ENCODE results near the gene NR5A1. TPM values are rescaled to one million over a fixed set of nuclear protein-coding genes. Genes with fewer than 3 reads are reported as not detected.

The NR5A1 gene
- total and polyA plus RNA-seq, 2 experiments from 2014 or later: 0.21 TPM; not detected in 1

DNA sequence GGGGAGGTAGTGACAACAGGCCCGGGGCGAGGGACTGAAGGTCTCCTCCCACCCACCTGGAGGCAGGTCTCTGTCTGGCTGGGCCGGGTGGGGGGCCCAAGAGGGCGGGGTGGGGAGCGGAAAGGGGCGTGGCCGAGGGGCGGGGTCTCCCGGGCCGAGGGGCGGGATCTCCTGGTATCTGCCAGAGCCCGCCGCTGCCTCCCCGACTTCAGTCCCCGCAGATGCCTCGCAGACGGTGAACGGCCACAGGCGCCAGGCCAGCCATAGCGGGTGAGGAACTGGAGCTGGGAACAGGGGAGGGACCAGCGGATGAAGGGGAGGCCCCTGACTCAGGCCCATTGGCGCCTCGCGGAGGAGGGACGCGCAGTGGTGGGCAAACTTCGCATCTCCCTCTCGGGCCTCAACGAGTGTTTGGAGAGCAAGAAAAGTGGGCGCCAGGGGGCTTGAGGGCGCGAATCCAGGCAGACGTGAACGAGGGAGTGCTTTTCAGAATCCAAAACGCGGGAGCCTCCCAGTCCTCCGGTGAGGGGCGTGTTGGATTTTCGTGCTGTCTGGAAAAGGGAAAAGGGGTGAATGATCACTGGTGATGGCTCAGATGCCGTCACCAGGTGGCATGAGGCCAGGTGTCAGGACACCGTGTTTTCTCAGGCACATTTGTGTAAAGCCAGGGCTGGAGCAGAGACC is 56.8 kb downstream of the NR5A1 start, which contains the start of gene ADGRD2:
TSS of gene ADGRD2 (plus strand) at position 211 of the 684 bp plus-strand sequence. CDS start 1,216 bp downstream, outside the sequence.
- DNase-seq (ENCODE audit: low spot score) (peak; percentile 94), ATAC-seq (peak; percentile 84)
- Histone ChIP-seq H3K4me2 (peak within 1 kb of the TSS; percentile 92), H3K9me2 (ENCODE audit: insufficient read depth) (no peaks in the 10 kb centered on the region), H3K4me1 (ENCODE audit: insufficient read depth) (0 out of 2 replicates have a peak, but pooled peaks cover 8% of the 10 kb centered on the region), H3K36me3 (ENCODE audit: insufficient read depth) (no peaks in the 10 kb centered on the region), H2AFZ (peak within 1 kb of the TSS; percentile 93), H3K27me3 (ENCODE audit: insufficient read depth) (peaks cover 27% of the 10 kb centered on the region), H3K4me3 (peak within 1 kb of the TSS; percentile 67), H4K20me1 (replicated peaks; ENCODE audit: insufficient read depth) (no peaks in the 10 kb centered on the region), H3F3A (replicated peaks; ENCODE audit: low read depth) (0 out of 2 replicates have a peak, but pooled peaks cover 9% of the 10 kb centered on the region), H3K79me2 (replicated peaks; ENCODE audit: insufficient read depth) (no peaks in the 10 kb centered on the region), H3K27ac (ENCODE audit: low read depth) (no peak within 1 kb of the TSS)
- peak within 1 kb of the TSS; percentile 74 for H3K4me3 Mint-ChIP-seq
- no peaks in the 10 kb centered on the region for H3K36me3 Mint-ChIP-seq (ENCODE audit: low read depth)
- peaks cover 16% of the 10 kb centered on the region for H3K4me1 Mint-ChIP-seq
- peaks cover 30% of the 10 kb centered on the region for H3K27me3 Mint-ChIP-seq (ENCODE audit: insufficient read depth, low read depth, poor library complexity)
- H3K27ac Mint-ChIP-seq: no peak within 1 kb of the TSS
- no peaks in the 10 kb centered on the region; the same call in 2 of the 3 replicates for H3K9me3 Mint-ChIP-seq
- TF ChIP-seq NANOG (IDR thresholded peaks at IDR 0.05; ENCODE audit: borderline replicate concordance) (no peak), CTCF (conservative IDR thresholded peaks at IDR 0.05; ENCODE audit: low read depth in 2 of 2) (peak in 1 of 2 experiments; percentile 12; a peak in 1 of 4 replicates), POLR2AphosphoS5 (IDR thresholded peaks at IDR 0.05; ENCODE audit: low read depth) (peak; percentile 89)

DNA sequence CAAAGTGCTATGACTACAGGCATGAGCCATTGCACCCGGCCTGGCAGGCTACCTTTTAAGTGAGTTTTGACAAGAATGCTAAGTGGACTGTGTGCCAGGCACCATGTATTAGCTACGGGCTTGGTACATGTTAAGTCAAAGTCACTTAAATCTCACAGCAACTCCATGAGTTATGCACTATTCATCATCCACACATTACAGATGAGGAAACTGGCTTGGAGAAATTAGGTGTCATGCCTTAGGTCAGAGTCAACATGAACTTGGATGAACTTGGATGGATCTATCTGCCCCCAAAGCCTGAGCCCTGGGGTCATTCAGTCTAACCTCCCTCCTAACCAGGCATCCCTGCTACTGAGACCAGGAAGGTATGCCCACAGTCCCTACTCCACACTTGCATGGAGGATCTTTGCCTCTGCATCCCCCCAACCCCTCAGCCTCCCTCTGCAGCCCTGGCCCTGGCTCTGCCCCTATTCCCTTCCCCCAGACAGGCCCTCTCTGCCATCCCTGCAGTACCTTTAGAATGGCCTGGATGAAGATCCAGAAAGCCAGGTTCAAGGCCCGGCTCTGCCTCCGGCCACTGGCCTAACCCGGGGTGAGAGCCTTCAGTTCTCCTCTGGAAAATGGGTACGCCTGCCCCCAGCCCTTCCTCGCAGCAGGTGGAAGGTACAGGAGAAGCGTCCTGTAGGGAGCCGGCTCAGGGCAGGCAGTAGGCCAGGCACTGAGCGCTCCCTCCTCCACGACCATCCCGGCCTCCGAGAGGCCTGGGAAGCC is 57.6 kb downstream of the NR5A1 start:
- Mint-ChIP-seq H3K27me3 (ENCODE audit: insufficient read depth, low read depth, poor library complexity) (peaks cover 32% of the 10 kb centered on the region), H3K36me3 (ENCODE audit: low read depth) (no peaks in the 10 kb centered on the region), H3K4me1 (peaks cover 16% of the 10 kb centered on the region; the same call in 2 of the 3 replicates), H3K4me3 (peak overlapping the region; percentile 40; the same call in 2 of the 3 replicates), H3K27ac (no peak overlapping the region), H3K9me3 (no peaks in the 10 kb centered on the region; the same call in 1 of the 3 replicates)
- no peak for DNase-seq (ENCODE audit: low spot score)
- no peaks in the 10 kb centered on the region for H3K36me3 ChIP-seq (ENCODE audit: insufficient read depth)
- H3K4me2 ChIP-seq: peak overlapping the region; percentile 57; the same call in 1 of the 2 replicates
- H3K27ac ChIP-seq (ENCODE audit: low read depth): no peak overlapping the region
- no peaks in the 10 kb centered on the region for H3K79me2 ChIP-seq (replicated peaks; ENCODE audit: insufficient read depth)
- H3K4me3 ChIP-seq: peak overlapping the region; percentile 67
- H3K4me1 ChIP-seq (ENCODE audit: insufficient read depth): 0 out of 2 replicates have a peak, but pooled peaks cover 8% of the 10 kb centered on the region
- 0 out of 2 replicates have a peak, but pooled peaks cover 9% of the 10 kb centered on the region for H3F3A ChIP-seq (replicated peaks; ENCODE audit: low read depth)
- H3K9me2 ChIP-seq (ENCODE audit: insufficient read depth): no peaks in the 10 kb centered on the region
- no peaks in the 10 kb centered on the region for H4K20me1 ChIP-seq (replicated peaks; ENCODE audit: insufficient read depth)
- no peak for TF ChIP-seq CREB1 (CRISPR knock-in tag; IDR thresholded peaks at IDR 0.05; ENCODE audit: low read depth)
- no peak for TF ChIP-seq ETS1 (IDR thresholded peaks at IDR 0.05)
- TF ChIP-seq EZH2phosphoT487 (IDR thresholded peaks at IDR 0.05; ENCODE audit: unreplicated experiment): no peak
- TF ChIP-seq NANOG (IDR thresholded peaks at IDR 0.05; ENCODE audit: borderline replicate concordance): no peak
- TF ChIP-seq POLR2AphosphoS5 (IDR thresholded peaks at IDR 0.05; ENCODE audit: low read depth): no peak
- ATAC-seq: peak; percentile 16
- H2AFZ ChIP-seq: peak overlapping the region; percentile 38; the same call in 1 of the 2 replicates
- peaks cover 27% of the 10 kb centered on the region for H3K27me3 ChIP-seq (ENCODE audit: insufficient read depth)

All from GM23338 (cell line).